ENCODE results near the gene CEP68.

GRCh38 chr2:65020943-65021528, 35.2 kb upstream of the CEP68 start:
- TF ChIP-seq CTCF (IDR thresholded peaks at IDR 0.05), result no peak
- TF ChIP-seq POLR2A (IDR thresholded peaks at IDR 0.05), result no peak

Measured in uterus (tissue), 2 donors.